IPS-18c (cell line): ENCODE data around the gene CFDP1.
"Not testable (repeated sequence)": the region's sequence is repeated elsewhere in the genome, so short reads cannot be mapped to it uniquely, and the experiment has no call there.

ENCODE experiments used
- H3K4me3 ChIP-seq: 2 replicates; pipeline ENCODE4 v1.7.0; 2013; ENCODE audit warnings: low read depth, mild to moderate bottlenecking, low read length, moderate library complexity; ENCODE audit not compliant: insufficient read depth
- H3K9me3 ChIP-seq: one replicate; pipeline ENCODE4 v1.6.1; 2013; ENCODE audit warnings: mild to moderate bottlenecking, low read length, moderate library complexity; ENCODE audit not compliant: control insufficient read depth, insufficient read depth

CFDP1 gene

GRCh38 chr16:75296606-75297005, 136.7 kb downstream of the CFDP1 start:
- Histone ChIP-seq H3K4me3 (no peak overlapping the region), H3K9me3 (no peaks in the 10 kb centered on the region)

- Histone ChIP-seq H3K9me3 (no peaks in the 10 kb centered on the region), H3K4me3 (no peak overlapping the region)
Observed at GRCh38 chr16:75294773-75295459, 138.4 kb downstream of the CFDP1 start.

- H3K4me3 ChIP-seq = no peak overlapping the region
- no peaks in the 10 kb centered on the region for H3K9me3 ChIP-seq
Observed at GRCh38 chr16:75293772-75294171, 139.5 kb downstream of the CFDP1 start.

- H3K9me3 ChIP-seq = no peaks in the 10 kb centered on the region
Observed at GRCh38 chr16:75293173-75293572, 140.1 kb downstream of the CFDP1 start.

GRCh38 chr16:75292691-75293090, 140.6 kb downstream of the CFDP1 start:
- no peak overlapping the region for H3K4me3 ChIP-seq

More at GRCh38 chr16:75293173-75293572, 140.1 kb downstream of the CFDP1 start:
- no peak overlapping the region for H3K4me3 ChIP-seq

GRCh38 chr16:75289189-75289588, 144.1 kb downstream of the CFDP1 start:
- Histone ChIP-seq H3K4me3 (no peak overlapping the region), H3K9me3 (no peaks in the 10 kb centered on the region)

More at GRCh38 chr16:75292691-75293090, 140.6 kb downstream of the CFDP1 start:
- no peaks in the 10 kb centered on the region for H3K9me3 ChIP-seq

- H3K9me3 ChIP-seq = no peaks in the 10 kb centered on the region
- H3K4me3 ChIP-seq = no peak overlapping the region
Observed at GRCh38 chr16:75288596-75289120, 144.6 kb downstream of the CFDP1 start.

- Histone ChIP-seq H3K4me3 (no peak overlapping the region), H3K9me3 (no peaks in the 10 kb centered on the region)
Observed at GRCh38 chr16:75288181-75288580, 145.1 kb downstream of the CFDP1 start.

GRCh38 chr16:75287708-75288107, 145.6 kb downstream of the CFDP1 start:
- Histone ChIP-seq H3K9me3 (no peaks in the 10 kb centered on the region), H3K4me3 (no peak overlapping the region)

- H3K9me3 ChIP-seq = no peaks in the 10 kb centered on the region
- no peak overlapping the region for H3K4me3 ChIP-seq
Observed at GRCh38 chr16:75286389-75286788, 146.9 kb downstream of the CFDP1 start.

GRCh38 chr16:75282466-75283281, 150.6 kb downstream of the CFDP1 start:
- no peaks in the 10 kb centered on the region for H3K9me3 ChIP-seq

GRCh38 chr16:75281826-75282225, 151.5 kb downstream of the CFDP1 start:
- Histone ChIP-seq H3K4me3 (no peak overlapping the region), H3K9me3 (no peaks in the 10 kb centered on the region)

More at GRCh38 chr16:75282466-75283281, 150.6 kb downstream of the CFDP1 start:
- H3K4me3 ChIP-seq = no peak overlapping the region

GRCh38 chr16:75281009-75281408, 152.3 kb downstream of the CFDP1 start:
- not testable (repeated sequence) for H3K9me3 ChIP-seq, H3K4me3 ChIP-seq

- H3K9me3 ChIP-seq = no peaks in the 10 kb centered on the region
- H3K4me3 ChIP-seq = no peak overlapping the region
Observed at GRCh38 chr16:75280331-75280804, 152.9 kb downstream of the CFDP1 start.

GRCh38 chr16:75279305-75279704, 154.0 kb downstream of the CFDP1 start:
- H3K4me3 ChIP-seq = no peak overlapping the region
- H3K9me3 ChIP-seq = no peaks in the 10 kb centered on the region

GRCh38 chr16:75273054-75273925, 160.0 kb downstream of the CFDP1 start:
- Histone ChIP-seq H3K4me3 (no peak overlapping the region), H3K9me3 (no peaks in the 10 kb centered on the region)

- H3K9me3 ChIP-seq, H3K4me3 ChIP-seq: not testable (repeated sequence)
Observed at GRCh38 chr16:75272629-75273028, 160.7 kb downstream of the CFDP1 start.
